H1 (cell line): ENCODE results near the gene GLRA2. TPM values are rescaled to one million over a fixed set of nuclear protein-coding genes. Genes with fewer than 3 reads are reported as not detected.

Source experiments
- CTCF ChIA-PET: fragments of 300-600 bp; sonication (Branson Sonifier 250); formaldehyde crosslinking; loops from one replicate; lab custom pipeline; 2021; ENCODE audit not compliant: partially characterized antibody; lab: Charles Lee
- POLR2A ChIA-PET: fragments of 300-600 bp; sonication (Branson Sonifier 250); formaldehyde crosslinking; loops from one replicate; lab custom pipeline; 2021; ENCODE audit warnings: inconsistent platforms; ENCODE audit not compliant: partially characterized antibody; lab: Charles Lee
- DNase-seq, 2 experiments: peaks; one replicate each; pipeline versions ENCODE4 v3.0.0 to v3.0.0-alpha.2; 2010 to 2022; ENCODE audit warnings: low spot score in 2 of 2, low read depth in 1 of 2, mixed read lengths in 1 of 2
- FAIRE-seq: peaks from 2 replicates; lab custom pipeline; 2011; peaks lifted over from hg19 to GRCh38; lab: Jason Lieb, UNC
- H2AFZ ChIP-seq: 2 replicates; pipeline ENCODE4 v1.8.1; 2012; ENCODE audit warnings: low read length, inconsistent platforms
- H2AK5ac ChIP-seq: 2 replicates; pipeline ENCODE4 v1.6.1; 2013; ENCODE audit warnings: low read depth, low read length
- H2BK120ac ChIP-seq: replicated peaks from 2 replicates; pipeline ENCODE3; 2013; ENCODE audit warnings: low read depth, low read length, inconsistent platforms
- H2BK12ac ChIP-seq: 2 replicates; pipeline ENCODE4 v1.6.1; 2013; ENCODE audit warnings: low read depth, low read length
- H2BK15ac ChIP-seq: 2 replicates; pipeline ENCODE4 v1.6.1; 2013; ENCODE audit warnings: low read length
- H2BK20ac ChIP-seq: 2 replicates; pipeline ENCODE4 v1.6.1; 2013; ENCODE audit warnings: low read length
- H2BK5ac ChIP-seq: 2 replicates; pipeline ENCODE4 v1.6.1; 2013; ENCODE audit warnings: low read depth, low read length
- H3K14ac ChIP-seq: 2 replicates; pipeline ENCODE4 v1.6.1; 2013; ENCODE audit warnings: inconsistent platforms; ENCODE audit not compliant: insufficient read length
- H3K18ac ChIP-seq: 2 replicates; pipeline ENCODE4 v1.6.1; 2013; ENCODE audit warnings: low read length; ENCODE audit errors: extremely low read depth
- H3K23ac ChIP-seq: 2 replicates; pipeline ENCODE4 v1.6.1; 2013; ENCODE audit warnings: inconsistent platforms; ENCODE audit not compliant: insufficient read length
- H3K23me2 ChIP-seq: 2 replicates; pipeline ENCODE4 v1.6.1; 2013; ENCODE audit warnings: low read depth, low read length
- H3K27ac ChIP-seq: 2 replicates; pipeline ENCODE4 v1.6.1; 2011; ENCODE audit warnings: low read depth, low read length, inconsistent platforms
- H3K27me3 ChIP-seq, 4 experiments: replicated peaks in 1 of 4; 1 replicate in 1 of 4; 2 replicates in 3 of 4; pipeline versions ENCODE4 v1.6.1 to v1.8.1; 2011 to 2013; ENCODE audit warnings: low read length in 3 of 4, mild to moderate bottlenecking in 3 of 4, inconsistent platforms in 2 of 4, mixed read lengths in 2 of 4, moderate library complexity in 1 of 4; ENCODE audit not compliant: control insufficient read depth in 3 of 4, insufficient read depth in 3 of 4; ENCODE audit errors: extremely low read depth in 1 of 4
- H3K36me3 ChIP-seq, 4 experiments: 2 replicates each; pipeline versions ENCODE4 v1.6.1 to v1.8.1; 2011 to 2013; ENCODE audit warnings: mild to moderate bottlenecking in 4 of 4, low read length in 3 of 4, moderate library complexity in 2 of 4, control low read depth in 1 of 4, inconsistent platforms in 1 of 4; ENCODE audit not compliant: insufficient read depth in 4 of 4, control insufficient read depth in 2 of 4
- H3K4ac ChIP-seq: replicated peaks from 2 replicates; pipeline ENCODE3; 2013; ENCODE audit warnings: low read length, low read depth, mixed read lengths, inconsistent platforms; ENCODE audit not compliant: insufficient read length
- H3K4me1 ChIP-seq, 4 experiments: replicated peaks in 1 of 4; 1 replicate in 1 of 4; 2 replicates in 3 of 4; pipeline versions ENCODE4 v1.6.1 to v1.8.1; 2011 to 2013; ENCODE audit warnings: low read length in 3 of 4, inconsistent platforms in 2 of 4, mixed read lengths in 1 of 4; ENCODE audit not compliant: insufficient read depth in 4 of 4, control insufficient read depth in 3 of 4
- H3K4me2 ChIP-seq, 2 experiments: 2 replicates each; pipeline versions ENCODE4 v1.6.1 to v1.8.1; 2011 to 2013; ENCODE audit warnings: low read depth in 2 of 2, low read length in 2 of 2, control low read depth in 1 of 2, inconsistent platforms in 1 of 2, mild to moderate bottlenecking in 1 of 2; ENCODE audit not compliant: insufficient read depth in 1 of 2
- H3K4me3 ChIP-seq, 4 experiments: fragments of 200-600, 300-600 bp in 1 of 4; sonication (generic), shearing (Covaris generic), sonication (Bioruptor Twin) in 1 of 4; 2 replicates each; pipeline versions ENCODE4 v1.5.1 to v1.8.1; 2011 to 2016; ENCODE audit warnings: low read length in 4 of 4, low read depth in 3 of 4, control low read depth in 2 of 4, inconsistent platforms in 2 of 4, mild to moderate bottlenecking in 2 of 4, mixed read lengths in 1 of 4, moderate library complexity in 1 of 4; ENCODE audit not compliant: insufficient read depth in 2 of 4; ENCODE audit errors: extremely low read depth in 1 of 4
- H3K56ac ChIP-seq: replicated peaks from 2 replicates; pipeline ENCODE3; 2013; ENCODE audit warnings: low read depth, mild to moderate bottlenecking, mixed read lengths, low read length, inconsistent platforms; ENCODE audit not compliant: insufficient read length
- H3K79me1 ChIP-seq: 2 replicates; pipeline ENCODE4 v1.6.1; 2013; ENCODE audit warnings: low read depth, low read length, control low read depth
- H3K79me2 ChIP-seq, 2 experiments: 2 replicates each; pipeline versions ENCODE4 v1.6.1 to v1.8.1; 2012 to 2013; ENCODE audit warnings: low read length in 2 of 2, mild to moderate bottlenecking in 2 of 2, inconsistent platforms in 1 of 2; ENCODE audit not compliant: insufficient read depth in 2 of 2, control insufficient read depth in 1 of 2
- H3K9ac ChIP-seq, 4 experiments: replicated peaks in 1 of 4; 1 replicate in 1 of 4; 2 replicates in 3 of 4; pipeline versions ENCODE4 v1.6.1 to v1.8.1; 2011 to 2013; ENCODE audit warnings: low read depth in 3 of 4, low read length in 3 of 4, control low read depth in 2 of 4, mild to moderate bottlenecking in 2 of 4, moderate library complexity in 2 of 4, inconsistent platforms in 1 of 4; ENCODE audit errors: extremely low read depth in 1 of 4
- H3K9me3 ChIP-seq, 2 experiments: 2 replicates each; pipeline versions ENCODE4 v1.6.1 to v1.8.1; 2012 to 2013; ENCODE audit warnings: mild to moderate bottlenecking in 2 of 2, moderate library complexity in 2 of 2, control low read depth in 1 of 2, inconsistent platforms in 1 of 2, low read depth in 1 of 2, low read length in 1 of 2, mixed read lengths in 1 of 2; ENCODE audit not compliant: insufficient read depth in 2 of 2
- H4K20me1 ChIP-seq, 2 experiments: replicated peaks in 1 of 2; 2 replicates each; pipeline versions ENCODE3 to v1.8.1; 2011 to 2013; ENCODE audit warnings: inconsistent platforms in 2 of 2, low read length in 2 of 2, mild to moderate bottlenecking in 1 of 2; ENCODE audit not compliant: insufficient read depth in 2 of 2, control insufficient read depth in 1 of 2
- H4K5ac ChIP-seq: 2 replicates; pipeline ENCODE4 v1.6.1; 2013; ENCODE audit warnings: low read length, low read depth, mixed read lengths, inconsistent platforms; ENCODE audit not compliant: insufficient read length
- H4K8ac ChIP-seq: 2 replicates; pipeline ENCODE4 v1.8.0; 2013; ENCODE audit warnings: mild to moderate bottlenecking, moderate library complexity, low read length, inconsistent platforms; ENCODE audit not compliant: insufficient read depth; ENCODE audit errors: extremely low read depth
- H4K91ac ChIP-seq: replicated peaks from 2 replicates; pipeline ENCODE3; 2013; ENCODE audit warnings: low read length, mixed read lengths, inconsistent platforms; ENCODE audit not compliant: insufficient read length
- BCL11A ChIP-seq, 2 experiments: IDR thresholded peaks; one replicate each; pipeline ENCODE4 v1.6.1; 2011; ENCODE audit warnings: low read depth in 2 of 2, low read length in 2 of 2, mild to moderate bottlenecking in 2 of 2
- CHD2 ChIP-seq: IDR thresholded peaks from 2 replicates; pipeline ENCODE4 v1.6.1; 2012; ENCODE audit warnings: low read length, improper control_type of control experiment
- CTBP2 ChIP-seq: IDR thresholded peaks from 2 replicates; pipeline ENCODE4 v1.7.0; 2011; ENCODE audit warnings: borderline replicate concordance, mild to moderate bottlenecking, moderate library complexity, mixed read lengths, low read length; ENCODE audit not compliant: insufficient read depth, insufficient read length
- CTCF ChIP-seq, 3 experiments: IDR thresholded peaks; 1 replicate in 2 of 3; 2 replicates in 1 of 3; pipeline versions ENCODE4 v1.5.1 to v1.6.1; 2011; ENCODE audit warnings: low read length in 3 of 3, mild to moderate bottlenecking in 3 of 3, inconsistent platforms in 2 of 3, low read depth in 1 of 3, moderate library complexity in 1 of 3; ENCODE audit not compliant: insufficient read depth in 1 of 3; ENCODE audit errors: control extremely low read depth in 1 of 3
- HDAC6 ChIP-seq: IDR thresholded peaks from one replicate; pipeline ENCODE4 v1.7.1; 2012; ENCODE audit warnings: low read depth, mild to moderate bottlenecking, inconsistent platforms, low read length, moderate library complexity
- KDM1A ChIP-seq: fragments of 200-600, 300-600 bp; sonication (generic); IDR thresholded peaks from 2 replicates; pipeline ENCODE4 v1.7.1; 2016; ENCODE audit warnings: mild to moderate bottlenecking, low read length, borderline replicate concordance
- MAFK ChIP-seq: IDR thresholded peaks from 2 replicates; pipeline ENCODE4 v1.6.1; 2012; ENCODE audit warnings: low read depth, mild to moderate bottlenecking, improper control_type of control experiment, low read length
- PHF8 ChIP-seq: fragments of 200-600 bp; sonication (generic); conservative IDR thresholded peaks from 2 replicates; pipeline ENCODE4 v1.7.1; 2012; ENCODE audit warnings: low read depth, mild to moderate bottlenecking, inconsistent platforms, low read length, moderate library complexity
- POLR2AphosphoS5 ChIP-seq: IDR thresholded peaks from 2 replicates; pipeline ENCODE4 v1.6.1; 2011; ENCODE audit warnings: low read depth, low read length
- RFX5 ChIP-seq: IDR thresholded peaks from 2 replicates; pipeline ENCODE4 v1.6.1; 2011; ENCODE audit warnings: low read depth, low read length, improper control_type of control experiment, borderline replicate concordance
- TCF12 ChIP-seq: IDR thresholded peaks from 2 replicates; pipeline ENCODE4 v1.6.1; 2011; ENCODE audit warnings: low read depth, mild to moderate bottlenecking, low read length
- ZNF274 ChIP-seq: IDR thresholded peaks from 2 replicates; pipeline ENCODE4 v1.7.0; 2012; ENCODE audit warnings: low read length, borderline replicate concordance; ENCODE audit errors: extremely low read depth
- WGBS, 2 experiments: shearing (Covaris generic) in 1 of 2; methylation state at CpG; one replicate each; pipeline versions ENCODE4 v1.1.6 to v1.1.7; 2013 to 2015; ENCODE audit warnings: low lambda C conversion rate in 2 of 2, mixed read lengths in 2 of 2, inconsistent platforms in 1 of 2, low coverage in 1 of 2, missing lambda C conversion rate in 1 of 2; ENCODE audit not compliant: insufficient replicate concordance in 2 of 2, insufficient coverage in 1 of 2, insufficient read length in 1 of 2; ENCODE audit errors: extremely low coverage in 1 of 2, missing lambda C conversion rate in 1 of 2; 5-methylcytosine and 5-hydroxymethylcytosine counted together
- polyA plus RNA-seq, 7 experiments: library from polyadenylated mRNA; depleted of rRNA in 3 of 7; stranded (reverse) in 5 of 7; unstranded in 2 of 7; fragments of >200 nt in 5 of 7; fragments of 200-250 nt in 2 of 7; gene quantifications; 1 replicate in 5 of 7; 2 replicates in 1 of 7; 4 replicates in 1 of 7; pipeline versions ENCODE4 v1.2.1 to v1.2.3, GENCODE V29; 2011 to 2013; ENCODE audit warnings: missing spikeins in 2 of 7, mixed read lengths in 2 of 7
- total RNA-seq: library from RNA; stranded (reverse); fragmentation: NEBNext Ultra II Directional; extraction: Animal tissue kit (Norgen Biotek cat#: 25700); gene quantifications from 2 replicates; pipeline ENCODE4 v1.2.1, GENCODE V29; 2021

GLRA2 gene
- total and polyA plus RNA-seq, 2 of the 8 experiments (the other 6 are each of a cell fraction or from before 2014, with no cell fraction given): not detected

- no peak overlapping the region for H2BK15ac ChIP-seq
- H2AFZ ChIP-seq: no peak overlapping the region
- H3K27me3 ChIP-seq: no peaks in the 10 kb centered on the region
- H3K79me1 ChIP-seq: no peaks in the 10 kb centered on the region
- DNase-seq (peak in 1 of 2 experiments; percentile 9), FAIRE-seq (peak; percentile 75)
- H3K4me3 ChIP-seq: 0 out of 8 replicates have a peak overlapping the region, but pooled peaks of 1 of the 4 experiments have one; percentile 19
- no peak overlapping the region for H4K5ac ChIP-seq
- no peak overlapping the region for H2BK5ac ChIP-seq
- H4K91ac ChIP-seq: no peak overlapping the region
- no peak overlapping the region for H3K9ac ChIP-seq
- H3K79me2 ChIP-seq: no peaks in the 10 kb centered on the region
- no peak overlapping the region for H2AK5ac ChIP-seq
- ChIA-PET CTCF (no interaction called here), POLR2A (no interaction called here)
- no peak overlapping the region for H2BK12ac ChIP-seq
- H4K8ac ChIP-seq: no peak overlapping the region
- H2BK120ac ChIP-seq: no peak overlapping the region
- no peak overlapping the region for H3K14ac ChIP-seq
- H3K23me2 ChIP-seq: no peaks in the 10 kb centered on the region
- no peak overlapping the region for H3K56ac ChIP-seq
- no peak overlapping the region for H3K18ac ChIP-seq
- no peak overlapping the region for H3K27ac ChIP-seq
- no peak overlapping the region for H2BK20ac ChIP-seq
- peaks cover 0 to 4% (median 1%) of the 10 kb centered on the region in 4 experiments; a peak in 3 of 7 replicates for H3K4me1 ChIP-seq
- H4K20me1 ChIP-seq: no peaks in the 10 kb centered on the region
- peak overlapping the region; percentile 38 to 41; a peak in 3 of 4 replicates for H3K4me2 ChIP-seq
- no peaks in the 10 kb centered on the region for H3K36me3 ChIP-seq
- H3K9me3 ChIP-seq: no peaks in the 10 kb centered on the region
- H3K23ac ChIP-seq: no peak overlapping the region
- no peak overlapping the region for H3K4ac ChIP-seq
- WGBS, 2 experiments: 33% methylated on average over 3 of the region's 3 CpGs; no CpG with 5 or more reads in 1 of the 2 experiments
- TF ChIP-seq MAFK (no peak), KDM1A (no peak), PHF8 (no peak), TCF12 (no peak), POLR2AphosphoS5 (no peak), RFX5 (no peak), ZNF274 (no peak), CTBP2 (no peak), CTCF (IDR thresholded peaks at IDR 0.05; ENCODE audit: control extremely low read depth in 1 of 3, insufficient read depth in 1 of 3, low read depth in 1 of 3, low read length in 3 of 3) (no peak), BCL11A (IDR thresholded peaks at IDR 0.05; ENCODE audit: low read depth in 2 of 2, low read length in 2 of 2) (no peak), CHD2 (no peak), HDAC6 (no peak)
Observed at GRCh38 chrX:14598330-14598729, 69.0 kb downstream of the GLRA2 start.
